ENCODE results near the gene TMEM190. TPM values are rescaled to one million over a fixed set of nuclear protein-coding genes. Genes with fewer than 3 reads are reported as not detected.
"Not testable (repeated sequence)": the region's sequence is repeated elsewhere in the genome, so short reads cannot be mapped to it uniquely, and the experiment has no call there.

TMEM190 gene
- polyA plus RNA-seq, 5 donors = 0.93 to 13.6 (median 6.6) TPM

GRCh38 chr19:55410168-55410567 lies 33.5 kb downstream of the TMEM190 start:
- DNase-seq = no peak

- DNase-seq = peak; percentile 59
Measured at GRCh38 chr19:55418185-55418584, 41.6 kb downstream of the TMEM190 start.

GRCh38 chr19:55419103-55419502 lies 42.5 kb downstream of the TMEM190 start:
- no peak for DNase-seq

- no peak for DNase-seq
Measured at GRCh38 chr19:55419624-55420236, 43.1 kb downstream of the TMEM190 start.

- DNase-seq = not testable (repeated sequence)
Measured at GRCh38 chr19:55421281-55421680, 44.7 kb downstream of the TMEM190 start.

- no peak for DNase-seq
Measured at GRCh38 chr19:55423225-55424005, 46.8 kb downstream of the TMEM190 start.

GRCh38 chr19:55424518-55424917 lies 47.9 kb downstream of the TMEM190 start:
- DNase-seq = no peak

- DNase-seq = no peak
Measured at GRCh38 chr19:55426042-55426441, 49.4 kb downstream of the TMEM190 start.

Other genes with a start within 250 kb of the TMEM190 start
- 10 to 100 TPM in 1 of 5 donors, 1 to 10 TPM in 3, under 1 TPM in 1; 0.91 to 27.5 (median 2.1) TPM for gene TNNT1, start 227.6 kb upstream of the TMEM190 start, polyA plus RNA-seq (ENCODE audit: insufficient read depth in 1 of 5, insufficient read length in 5 of 5, low replicate concordance in 1 of 5)
- gene TNNI3, start 219.1 kb upstream of the TMEM190 start, polyA plus RNA-seq (ENCODE audit: insufficient read depth in 1 of 5, insufficient read length in 5 of 5, low replicate concordance in 1 of 5) = 1 to 10 TPM in 1 of 5 donors, under 1 TPM in 4; 0.39 to 1.9 (median 0.73) TPM
- 1 to 10 TPM; 1.4 to 8.6 (median 5.1) TPM for gene DNAAF3, start 210.2 kb upstream of the TMEM190 start, polyA plus RNA-seq (ENCODE audit: insufficient read depth in 1 of 5, insufficient read length in 5 of 5, low replicate concordance in 1 of 5)
- 1 to 10 TPM in 3 of 5 donors, under 1 TPM in 2; 0.50 to 1.2 (median 1.1) TPM for gene SYT5, start 196.5 kb upstream of the TMEM190 start, polyA plus RNA-seq (ENCODE audit: insufficient read depth in 1 of 5, insufficient read length in 5 of 5, low replicate concordance in 1 of 5)
- under 1 TPM; 0.15 to 0.30 (median 0.27) TPM for gene PTPRH, start 167.3 kb upstream of the TMEM190 start, polyA plus RNA-seq (ENCODE audit: insufficient read depth in 1 of 5, insufficient read length in 5 of 5, low replicate concordance in 1 of 5)
- 1 to 10 TPM; 2.1 to 5.0 (median 3.4) TPM for gene TMEM86B, start 148.1 kb upstream of the TMEM190 start, polyA plus RNA-seq (ENCODE audit: insufficient read depth in 1 of 5, insufficient read length in 5 of 5, low replicate concordance in 1 of 5)
- gene PPP6R1, start 117.8 kb upstream of the TMEM190 start, polyA plus RNA-seq (ENCODE audit: insufficient read depth in 1 of 5, insufficient read length in 5 of 5, low replicate concordance in 1 of 5) = 10 to 100 TPM; 28.8 to 46.0 (median 35.3) TPM
- 10 to 100 TPM; 20.9 to 50.7 (median 28.5) TPM for gene HSPBP1, start 96.7 kb upstream of the TMEM190 start, polyA plus RNA-seq (ENCODE audit: insufficient read depth in 1 of 5, insufficient read length in 5 of 5, low replicate concordance in 1 of 5)
- 10 to 100 TPM; 10.2 to 20.8 (median 15.7) TPM for gene BRSK1, start 92.8 kb upstream of the TMEM190 start, polyA plus RNA-seq (ENCODE audit: insufficient read depth in 1 of 5, insufficient read length in 5 of 5, low replicate concordance in 1 of 5)
- gene TMEM150B, start 51.5 kb upstream of the TMEM190 start, polyA plus RNA-seq (ENCODE audit: insufficient read depth in 1 of 5, insufficient read length in 5 of 5, low replicate concordance in 1 of 5) = under 1 TPM; 0.56 to 0.83 (median 0.64) TPM
- gene KMT5C, start 37.0 kb upstream of the TMEM190 start, polyA plus RNA-seq (ENCODE audit: insufficient read depth in 1 of 5, insufficient read length in 5 of 5, low replicate concordance in 1 of 5) = 10 to 100 TPM; 16.0 to 30.0 (median 22.8) TPM
- 1 to 10 TPM in 1 of 5 donors, under 1 TPM in 4; 0.14 to 1.4 (median 0.35) TPM for gene COX6B2, start 22.1 kb upstream of the TMEM190 start, polyA plus RNA-seq (ENCODE audit: insufficient read depth in 1 of 5, insufficient read length in 5 of 5, low replicate concordance in 1 of 5)
- under 1 TPM in 2 of 5 donors, not detected in 3; 0.04 to 0.06 TPM for gene GARIN5B, start 13.6 kb upstream of the TMEM190 start, polyA plus RNA-seq (ENCODE audit: insufficient read depth in 1 of 5, insufficient read length in 5 of 5, low replicate concordance in 1 of 5)
- gene IL11, start 6.4 kb upstream of the TMEM190 start, polyA plus RNA-seq (ENCODE audit: insufficient read depth in 1 of 5, insufficient read length in 5 of 5, low replicate concordance in 1 of 5) = under 1 TPM; 0.26 to 0.76 (median 0.49) TPM
- gene TMEM238, start 7.5 kb downstream of the TMEM190 start, polyA plus RNA-seq (ENCODE audit: insufficient read depth in 1 of 5, insufficient read length in 5 of 5, low replicate concordance in 1 of 5) = 1 to 10 TPM in 2 of 5 donors, under 1 TPM in 3; 0.23 to 2.3 (median 0.77) TPM
- 1,000 to 10,000 TPM in 4 of 5 donors, 100 to 1,000 TPM in 1; 947 to 1,993 (median 1,238) TPM for gene RPL28, start 9.1 kb downstream of the TMEM190 start, polyA plus RNA-seq (ENCODE audit: insufficient read depth in 1 of 5, insufficient read length in 5 of 5, low replicate concordance in 1 of 5)
- gene UBE2S, start 31.0 kb downstream of the TMEM190 start, polyA plus RNA-seq (ENCODE audit: insufficient read depth in 1 of 5, insufficient read length in 5 of 5, low replicate concordance in 1 of 5) = 10 to 100 TPM; 32.8 to 53.3 (median 35.3) TPM
- under 1 TPM; 0.16 to 0.23 (median 0.18) TPM for gene SHISA7, start 66.5 kb downstream of the TMEM190 start, polyA plus RNA-seq (ENCODE audit: insufficient read depth in 1 of 5, insufficient read length in 5 of 5, low replicate concordance in 1 of 5)
- 10 to 100 TPM; 21.5 to 53.9 (median 25.7) TPM for gene ISOC2, start 84.8 kb downstream of the TMEM190 start, polyA plus RNA-seq (ENCODE audit: insufficient read depth in 1 of 5, insufficient read length in 5 of 5, low replicate concordance in 1 of 5)
- gene C19orf85, start 87.9 kb downstream of the TMEM190 start, polyA plus RNA-seq (ENCODE audit: insufficient read depth in 1 of 5, insufficient read length in 5 of 5, low replicate concordance in 1 of 5) = not detected
- gene ZNF628, start 99.8 kb downstream of the TMEM190 start, polyA plus RNA-seq (ENCODE audit: insufficient read depth in 1 of 5, insufficient read length in 5 of 5, low replicate concordance in 1 of 5) = 1 to 10 TPM; 2.0 to 7.0 (median 2.2) TPM
- 10 to 100 TPM; 28.6 to 60.8 (median 42.3) TPM for gene NAT14, start 108.4 kb downstream of the TMEM190 start, polyA plus RNA-seq (ENCODE audit: insufficient read depth in 1 of 5, insufficient read length in 5 of 5, low replicate concordance in 1 of 5)
- 10 to 100 TPM in 1 of 5 donors, 1 to 10 TPM in 4; 3.1 to 15.6 (median 8.8) TPM for gene SSC5D, start 111.6 kb downstream of the TMEM190 start, polyA plus RNA-seq (ENCODE audit: insufficient read depth in 1 of 5, insufficient read length in 5 of 5, low replicate concordance in 1 of 5)
- gene SBK2, start 160.3 kb downstream of the TMEM190 start, polyA plus RNA-seq (ENCODE audit: insufficient read depth in 1 of 5, insufficient read length in 5 of 5, low replicate concordance in 1 of 5) = under 1 TPM in 1 of 5 donors, not detected in 4; 0.41 TPM
- 1 to 10 TPM in 1 of 5 donors, under 1 TPM in 4; 0.55 to 1.2 (median 0.73) TPM for gene SBK3, start 168.7 kb downstream of the TMEM190 start, polyA plus RNA-seq (ENCODE audit: insufficient read depth in 1 of 5, insufficient read length in 5 of 5, low replicate concordance in 1 of 5)
- 10 to 100 TPM in 4 of 5 donors, 1 to 10 TPM in 1; 10.0 to 20.2 (median 13.7) TPM for gene ZNF579, start 204.0 kb downstream of the TMEM190 start, polyA plus RNA-seq (ENCODE audit: insufficient read depth in 1 of 5, insufficient read length in 5 of 5, low replicate concordance in 1 of 5)
- gene FIZ1, start 222.7 kb downstream of the TMEM190 start, polyA plus RNA-seq (ENCODE audit: insufficient read depth in 1 of 5, insufficient read length in 5 of 5, low replicate concordance in 1 of 5) = 10 to 100 TPM; 16.3 to 24.9 (median 19.1) TPM
- 10 to 100 TPM in 1 of 5 donors, 1 to 10 TPM in 4; 6.0 to 11.8 (median 6.1) TPM for gene ZNF524, start 223.5 kb downstream of the TMEM190 start, polyA plus RNA-seq (ENCODE audit: insufficient read depth in 1 of 5, insufficient read length in 5 of 5, low replicate concordance in 1 of 5)
- gene ZNF865, start 228.8 kb downstream of the TMEM190 start, polyA plus RNA-seq (ENCODE audit: insufficient read depth in 1 of 5, insufficient read length in 5 of 5, low replicate concordance in 1 of 5) = 10 to 100 TPM in 1 of 5 donors, 1 to 10 TPM in 4; 5.3 to 15.5 (median 7.9) TPM
- 10 to 100 TPM in 1 of 5 donors, 1 to 10 TPM in 4; 7.8 to 11.6 (median 8.8) TPM for gene ZNF784, start 247.7 kb downstream of the TMEM190 start, polyA plus RNA-seq (ENCODE audit: insufficient read depth in 1 of 5, insufficient read length in 5 of 5, low replicate concordance in 1 of 5)

All from right lung (tissue), 5 donors.